HG03432 (cell line): ENCODE data around the gene HIVEP1.
"Not testable (repeated sequence)": the region's sequence is repeated elsewhere in the genome, so short reads cannot be mapped to it uniquely, and the experiment has no call there.

Source experiments
- ATAC-seq: cut with Tn5 transposase; IDR thresholded peaks from one replicate; pipeline ENCODE4 v1.9.1; 2021; ENCODE audit warnings: mild to moderate bottlenecking, moderate library complexity; ENCODE audit not compliant: unreplicated experiment

Gene HIVEP1

GRCh38 chr6:12150812-12151432 lies 138.8 kb downstream of the HIVEP1 start:
- ATAC-seq: no peak

- no peak for ATAC-seq
Measured at GRCh38 chr6:12151433-12151820, 139.3 kb downstream of the HIVEP1 start.

GRCh38 chr6:12152023-12152970 lies 140.2 kb downstream of the HIVEP1 start:
- no peak for ATAC-seq

GRCh38 chr6:12155769-12156168 lies 143.7 kb downstream of the HIVEP1 start:
- ATAC-seq: not testable (repeated sequence)

GRCh38 chr6:12158686-12159415 lies 146.7 kb downstream of the HIVEP1 start:
- no peak for ATAC-seq

GRCh38 chr6:12160326-12160725 lies 148.2 kb downstream of the HIVEP1 start:
- no peak for ATAC-seq

- no peak for ATAC-seq
Measured at GRCh38 chr6:12162213-12162612, 150.1 kb downstream of the HIVEP1 start.

- ATAC-seq: peak; percentile 60
Measured at GRCh38 chr6:12163149-12163548, 151.0 kb downstream of the HIVEP1 start.

- no peak for ATAC-seq
Measured at GRCh38 chr6:12163744-12164507, 151.8 kb downstream of the HIVEP1 start.

- ATAC-seq: no peak
Measured at GRCh38 chr6:12164508-12164770, 152.3 kb downstream of the HIVEP1 start.

- no peak for ATAC-seq
Measured at GRCh38 chr6:12165297-12165696, 153.2 kb downstream of the HIVEP1 start.

- ATAC-seq: no peak
Measured at GRCh38 chr6:12165722-12166280, 153.7 kb downstream of the HIVEP1 start.

GRCh38 chr6:12169377-12169776 lies 157.3 kb downstream of the HIVEP1 start:
- ATAC-seq: no peak

GRCh38 chr6:12170351-12171092 lies 158.4 kb downstream of the HIVEP1 start:
- ATAC-seq: no peak

GRCh38 chr6:12171717-12172116 lies 159.6 kb downstream of the HIVEP1 start:
- ATAC-seq: no peak

GRCh38 chr6:12172572-12172971 lies 160.5 kb downstream of the HIVEP1 start:
- ATAC-seq: no peak

- no peak for ATAC-seq
Measured at GRCh38 chr6:12173181-12173580, 161.1 kb downstream of the HIVEP1 start.

- no peak for ATAC-seq
Measured at GRCh38 chr6:12173661-12174060, 161.5 kb downstream of the HIVEP1 start.

- no peak for ATAC-seq
Measured at GRCh38 chr6:12174878-12175277, 162.8 kb downstream of the HIVEP1 start.

- no peak for ATAC-seq
Measured at GRCh38 chr6:12175626-12176025, 163.5 kb downstream of the HIVEP1 start.
